Endothelial cell of hepatic sinusoid (primary cell): ENCODE results near the gene HID1.

Experiments used
- in situ Hi-C: cut with HindIII; loops from 2 replicates; pipeline ENCODE4 v1.10.0; 2017; ENCODE audit warnings: low sequenced_read_pairs

Gene HID1

GRCh38 chr17:74901353-74902135 is 71.0 kb downstream of the HID1 start:
- in situ Hi-C loops, result no loop called here
